ENCODE data around the gene CXXC1.

The CXXC1 gene

GRCh38 chr18:50240080-50240563 lies 47.4 kb downstream of the CXXC1 start:
- no peak for DNase-seq (ENCODE audit: low read depth, low spot score)
- no peaks in the 10 kb centered on the region for H3K27me3 ChIP-seq (ENCODE audit: insufficient read depth, insufficient read length)
- H3K36me3 ChIP-seq (ENCODE audit: insufficient read depth, insufficient read length, low read length): no peaks in the 10 kb centered on the region
- no peak overlapping the region for H3K4me3 ChIP-seq (ENCODE audit: insufficient read length, low read depth)
- no peak overlapping the region for H3K9ac ChIP-seq (ENCODE audit: insufficient read length, low read depth)
- H3K9me3 ChIP-seq (ENCODE audit: insufficient read depth, low read length): peaks cover 20% of the 10 kb centered on the region
- H3K4me1 ChIP-seq (ENCODE audit: insufficient read depth, insufficient read length): no peaks in the 10 kb centered on the region
- TF ChIP-seq SUZ12 (IDR thresholded peaks at IDR 0.05; ENCODE audit: extremely low read depth, insufficient read depth, insufficient read length) (no peak), ZNF274 (IDR thresholded peaks at IDR 0.05; ENCODE audit: low read depth, low read length) (no peak), YY1 (IDR thresholded peaks at IDR 0.05; ENCODE audit: insufficient read depth, insufficient read length) (no peak)

GRCh38 chr18:50232419-50232818 lies 55.1 kb downstream of the CXXC1 start:
- Histone ChIP-seq H3K36me3 (ENCODE audit: insufficient read depth, insufficient read length, low read length) (no peaks in the 10 kb centered on the region), H3K27me3 (ENCODE audit: insufficient read depth, insufficient read length) (no peaks in the 10 kb centered on the region), H3K4me1 (ENCODE audit: insufficient read depth, insufficient read length) (no peaks in the 10 kb centered on the region), H3K9me3 (ENCODE audit: insufficient read depth, low read length) (no peaks in the 10 kb centered on the region), H3K9ac (ENCODE audit: insufficient read length, low read depth) (no peak overlapping the region), H3K4me3 (ENCODE audit: insufficient read length, low read depth) (no peak overlapping the region)
- DNase-seq (ENCODE audit: low read depth, low spot score): no peak
- TF ChIP-seq SUZ12 (IDR thresholded peaks at IDR 0.05; ENCODE audit: extremely low read depth, insufficient read depth, insufficient read length) (no peak), YY1 (IDR thresholded peaks at IDR 0.05; ENCODE audit: insufficient read depth, insufficient read length) (no peak), ZNF274 (IDR thresholded peaks at IDR 0.05; ENCODE audit: low read depth, low read length) (no peak)

Measured in NT2/D1 (cell line).